ENCODE results near the gene PRRT1B.

DNA sequence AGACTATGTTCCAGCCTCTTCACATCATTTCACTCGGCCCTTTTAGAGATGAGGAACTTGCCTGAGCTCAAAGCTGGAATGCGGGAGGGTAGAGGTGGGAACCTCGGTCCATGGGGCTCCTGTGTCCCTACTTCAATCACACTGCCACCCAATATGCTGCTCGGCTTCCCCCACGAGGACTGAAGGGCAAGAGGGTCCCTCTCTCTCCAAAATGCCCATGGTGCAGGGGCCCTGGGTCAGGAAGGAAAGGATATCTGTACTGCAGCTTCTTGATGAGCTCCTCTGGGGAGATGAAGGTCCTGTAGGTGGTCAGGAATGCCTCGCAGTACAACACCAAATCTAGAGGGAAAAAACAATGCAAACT lies 46.5 kb downstream of the PRRT1B start:
- TF ChIP-seq, protein P1, sequence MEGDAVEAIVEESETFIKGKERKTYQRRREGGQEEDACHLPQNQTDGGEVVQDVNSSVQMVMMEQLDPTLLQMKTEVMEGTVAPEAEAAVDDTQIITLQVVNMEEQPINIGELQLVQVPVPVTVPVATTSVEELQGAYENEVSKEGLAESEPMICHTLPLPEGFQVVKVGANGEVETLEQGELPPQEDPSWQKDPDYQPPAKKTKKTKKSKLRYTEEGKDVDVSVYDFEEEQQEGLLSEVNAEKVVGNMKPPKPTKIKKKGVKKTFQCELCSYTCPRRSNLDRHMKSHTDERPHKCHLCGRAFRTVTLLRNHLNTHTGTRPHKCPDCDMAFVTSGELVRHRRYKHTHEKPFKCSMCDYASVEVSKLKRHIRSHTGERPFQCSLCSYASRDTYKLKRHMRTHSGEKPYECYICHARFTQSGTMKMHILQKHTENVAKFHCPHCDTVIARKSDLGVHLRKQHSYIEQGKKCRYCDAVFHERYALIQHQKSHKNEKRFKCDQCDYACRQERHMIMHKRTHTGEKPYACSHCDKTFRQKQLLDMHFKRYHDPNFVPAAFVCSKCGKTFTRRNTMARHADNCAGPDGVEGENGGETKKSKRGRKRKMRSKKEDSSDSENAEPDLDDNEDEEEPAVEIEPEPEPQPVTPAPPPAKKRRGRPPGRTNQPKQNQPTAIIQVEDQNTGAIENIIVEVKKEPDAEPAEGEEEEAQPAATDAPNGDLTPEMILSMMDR (conservative IDR thresholded peaks at IDR 0.05; ENCODE audit: low read depth, low read length): no peak
- no peak for TF ChIP-seq EZH2 (IDR thresholded peaks at IDR 0.05; ENCODE audit: borderline replicate concordance, low read depth, low read length, poor library complexity, severe bottlenecking)
